ENCODE measurements around the gene G2E3. TPM values are rescaled to one million over a fixed set of nuclear protein-coding genes. Genes with fewer than 3 reads are reported as not detected.
A peak's percentile ranks its signal among the peaks of the same experiment; 100 is the strongest.
"Not testable (repeated sequence)": the region's sequence is repeated elsewhere in the genome, so short reads cannot be mapped to it uniquely, and the experiment has no call there.

Gene G2E3
- total RNA-seq, 1 experiment from 2014 or later: 16.8 TPM

- no peak for DNase-seq (ENCODE audit: low read depth)
- in situ Hi-C loops (cut with HindIII; ENCODE audit: low pct_unique_long_range_greater_than_20kb, low sequenced_read_pairs): no loop called here
These were observed 28.2 kb downstream of the G2E3 start for GRCh38 chr14:30587141-30587540.

DNA sequence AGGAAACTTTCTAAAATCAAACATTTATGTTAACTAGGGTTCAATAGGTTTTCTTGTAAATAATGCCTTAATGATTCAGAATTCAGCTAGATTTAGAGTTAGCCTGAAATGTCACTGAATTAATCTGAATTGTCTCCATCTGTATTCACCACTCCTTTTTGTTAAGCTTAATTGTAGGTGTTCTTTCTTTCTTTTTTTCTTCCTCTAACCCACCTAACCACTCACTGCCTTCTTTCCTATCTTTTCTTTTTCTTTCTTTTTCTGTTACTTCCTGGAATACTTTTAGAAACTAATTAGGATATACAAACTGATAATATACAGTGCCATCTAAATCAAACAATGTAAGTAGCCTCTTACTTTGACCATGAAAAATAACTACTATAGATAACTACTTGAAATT is 29.9 kb downstream of the G2E3 start:
- DNase-seq (ENCODE audit: low read depth): no peak
- in situ Hi-C loops (cut with HindIII; ENCODE audit: low pct_unique_long_range_greater_than_20kb, low sequenced_read_pairs): no loop called here

- in situ Hi-C loops (cut with HindIII; ENCODE audit: low pct_unique_long_range_greater_than_20kb, low sequenced_read_pairs): no loop called here
- no peak for DNase-seq (ENCODE audit: low read depth)
These were observed 38.0 kb downstream of the G2E3 start for GRCh38 chr14:30596935-30597334.

GRCh38 chr14:30597504-30597903 is 38.5 kb downstream of the G2E3 start:
- no peak for DNase-seq (ENCODE audit: low read depth)
- in situ Hi-C loops (cut with HindIII; ENCODE audit: low pct_unique_long_range_greater_than_20kb, low sequenced_read_pairs): no loop called here

- in situ Hi-C loops (cut with HindIII; ENCODE audit: low pct_unique_long_range_greater_than_20kb, low sequenced_read_pairs): no loop called here
- DNase-seq (ENCODE audit: low read depth): no peak
These were observed 42.3 kb downstream of the G2E3 start for GRCh38 chr14:30600922-30601918.

DNA sequence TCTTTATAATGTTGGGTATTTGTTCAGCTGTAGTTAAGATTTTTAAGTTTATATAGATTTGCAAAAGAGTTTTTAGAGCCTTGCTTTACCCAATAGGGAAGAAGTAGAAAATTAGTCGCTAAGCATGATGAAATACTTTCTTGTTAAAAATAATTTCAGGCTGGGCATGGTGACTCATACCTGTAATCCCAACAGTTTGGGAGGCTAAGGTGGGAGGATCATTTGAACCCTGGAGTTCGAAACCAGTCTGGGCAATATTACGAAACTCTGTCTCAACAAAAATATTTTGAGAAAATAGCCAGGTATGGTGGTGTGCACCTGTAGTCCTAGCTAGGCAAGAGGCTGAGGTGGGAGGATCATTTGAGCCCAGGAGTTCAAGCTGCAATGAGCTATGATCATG is 44.4 kb downstream of the G2E3 start:
- no peak for DNase-seq (ENCODE audit: low read depth)
- in situ Hi-C loops (cut with HindIII; ENCODE audit: low pct_unique_long_range_greater_than_20kb, low sequenced_read_pairs): no loop called here

- DNase-seq (ENCODE audit: low read depth); in situ Hi-C loops (cut with HindIII; ENCODE audit: low pct_unique_long_range_greater_than_20kb, low sequenced_read_pairs): not testable (repeated sequence)
These were observed 45.7 kb downstream of the G2E3 start for GRCh38 chr14:30604696-30605095.

- in situ Hi-C loops (cut with HindIII; ENCODE audit: low pct_unique_long_range_greater_than_20kb, low sequenced_read_pairs): no loop called here
- DNase-seq (ENCODE audit: low read depth): no peak
These were observed 48.3 kb downstream of the G2E3 start for GRCh38 chr14:30607156-30607780.

- in situ Hi-C loops (cut with HindIII; ENCODE audit: low pct_unique_long_range_greater_than_20kb, low sequenced_read_pairs): no loop called here
These were observed 49.6 kb downstream of the G2E3 start for GRCh38 chr14:30608533-30609006.

GRCh38 chr14:30610787-30611343 is 51.9 kb downstream of the G2E3 start:
- in situ Hi-C loops (cut with HindIII; ENCODE audit: low pct_unique_long_range_greater_than_20kb, low sequenced_read_pairs): no loop called here
- DNase-seq (ENCODE audit: low read depth): peak; percentile 49

More at GRCh38 chr14:30608533-30609006, 49.6 kb downstream of the G2E3 start:
- DNase-seq (ENCODE audit: low read depth): peak; percentile 79

DNA sequence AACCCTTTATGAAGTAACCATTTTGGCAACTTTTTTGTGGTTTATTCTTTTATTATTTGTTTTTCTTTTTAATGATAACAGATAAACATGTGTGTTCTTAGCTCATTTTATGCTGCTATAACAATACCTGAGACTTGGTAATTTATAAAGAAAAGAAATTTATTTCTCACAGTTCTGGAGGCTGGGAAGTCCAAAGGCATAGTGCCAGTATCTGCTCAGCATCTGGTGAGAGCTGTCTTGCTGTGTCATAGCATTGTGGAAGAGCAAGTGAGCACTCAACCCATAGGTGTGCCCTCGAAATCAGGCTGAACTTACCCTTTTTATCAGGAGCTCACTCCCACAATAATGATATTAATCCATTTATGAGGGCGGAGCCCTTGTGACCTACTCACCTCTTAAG is 55.2 kb downstream of the G2E3 start:
- DNase-seq (ENCODE audit: low read depth): no peak
- in situ Hi-C loops (cut with HindIII; ENCODE audit: low pct_unique_long_range_greater_than_20kb, low sequenced_read_pairs): no loop called here

DNA sequence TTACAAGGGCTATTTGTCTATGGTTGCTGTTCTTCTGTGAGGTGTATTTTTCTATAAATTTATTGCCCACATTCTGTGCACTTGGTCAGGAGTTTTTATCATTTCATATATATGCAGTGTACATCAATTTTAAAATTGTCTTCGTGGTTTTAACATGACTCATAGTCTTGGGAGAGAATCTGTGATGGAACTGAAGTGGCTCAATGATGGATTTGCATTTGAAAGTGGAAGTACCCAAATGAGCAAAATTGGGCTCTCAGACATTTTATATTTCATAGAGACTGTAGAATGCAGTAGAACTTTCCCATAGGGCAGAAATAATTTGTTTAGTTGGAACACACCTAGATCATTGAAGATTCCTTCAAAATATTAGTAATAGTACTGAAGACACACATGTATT is 61.2 kb downstream of the G2E3 start:
- in situ Hi-C loops (cut with HindIII; ENCODE audit: low pct_unique_long_range_greater_than_20kb, low sequenced_read_pairs): no loop called here
- no peak for DNase-seq (ENCODE audit: low read depth)

- in situ Hi-C loops (cut with HindIII; ENCODE audit: low pct_unique_long_range_greater_than_20kb, low sequenced_read_pairs): no loop called here
- DNase-seq (ENCODE audit: low read depth): no peak
These were observed 62.5 kb downstream of the G2E3 start for GRCh38 chr14:30621354-30621939.

- peak; percentile 81 for DNase-seq (ENCODE audit: low read depth)
- in situ Hi-C loops (cut with HindIII; ENCODE audit: low pct_unique_long_range_greater_than_20kb, low sequenced_read_pairs): no loop called here
These were observed 63.2 kb downstream of the G2E3 start, which contains the start of gene SCFD1 for GRCh38 chr14:30621940-30622830. Gene SCFD1 (plus strand): TSS chr14:30622319. CDS start chr14:30622339, 20 bp downstream.

GRCh38 chr14:30623412-30624131 is 64.6 kb downstream of the G2E3 start:
- no peak for DNase-seq (ENCODE audit: low read depth)
- in situ Hi-C loops (cut with HindIII; ENCODE audit: low pct_unique_long_range_greater_than_20kb, low sequenced_read_pairs): no loop called here

DNA sequence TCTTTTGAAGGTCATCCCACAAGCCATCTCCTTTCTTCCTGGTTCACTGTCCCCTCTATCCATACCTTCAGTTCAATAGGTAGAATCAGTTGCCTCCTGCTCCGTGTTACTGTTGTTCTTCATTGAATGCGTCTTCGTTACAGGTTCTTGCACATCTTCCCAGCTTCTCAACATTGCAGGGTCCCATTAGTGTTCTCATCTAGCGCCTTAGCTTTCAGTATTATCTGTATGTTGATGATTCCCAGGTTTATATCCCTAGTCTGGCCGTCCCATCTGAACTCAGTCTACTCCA is 65.1 kb downstream of the G2E3 start:
- DNase-seq (ENCODE audit: low read depth): no peak
- in situ Hi-C loops (cut with HindIII; ENCODE audit: low pct_unique_long_range_greater_than_20kb, low sequenced_read_pairs): no loop called here

- no peak for DNase-seq (ENCODE audit: low read depth)
- in situ Hi-C loops (cut with HindIII; ENCODE audit: low pct_unique_long_range_greater_than_20kb, low sequenced_read_pairs): no loop called here
These were observed 66.6 kb downstream of the G2E3 start for GRCh38 chr14:30625533-30625932.

Measured in Caki2 (cell line).